ENCODE data around the gene FRAS1. TPM values are rescaled to one million over a fixed set of nuclear protein-coding genes. Genes with fewer than 3 reads are reported as not detected.
"Not testable (repeated sequence)": the region's sequence is repeated elsewhere in the genome, so short reads cannot be mapped to it uniquely, and the experiment has no call there.

Gene FRAS1
- total and polyA plus RNA-seq, 2 donors (not counting 3 experiments of a cell fraction or from before 2014, with no cell fraction given), result 1.4 to 3.6 TPM

DNA sequence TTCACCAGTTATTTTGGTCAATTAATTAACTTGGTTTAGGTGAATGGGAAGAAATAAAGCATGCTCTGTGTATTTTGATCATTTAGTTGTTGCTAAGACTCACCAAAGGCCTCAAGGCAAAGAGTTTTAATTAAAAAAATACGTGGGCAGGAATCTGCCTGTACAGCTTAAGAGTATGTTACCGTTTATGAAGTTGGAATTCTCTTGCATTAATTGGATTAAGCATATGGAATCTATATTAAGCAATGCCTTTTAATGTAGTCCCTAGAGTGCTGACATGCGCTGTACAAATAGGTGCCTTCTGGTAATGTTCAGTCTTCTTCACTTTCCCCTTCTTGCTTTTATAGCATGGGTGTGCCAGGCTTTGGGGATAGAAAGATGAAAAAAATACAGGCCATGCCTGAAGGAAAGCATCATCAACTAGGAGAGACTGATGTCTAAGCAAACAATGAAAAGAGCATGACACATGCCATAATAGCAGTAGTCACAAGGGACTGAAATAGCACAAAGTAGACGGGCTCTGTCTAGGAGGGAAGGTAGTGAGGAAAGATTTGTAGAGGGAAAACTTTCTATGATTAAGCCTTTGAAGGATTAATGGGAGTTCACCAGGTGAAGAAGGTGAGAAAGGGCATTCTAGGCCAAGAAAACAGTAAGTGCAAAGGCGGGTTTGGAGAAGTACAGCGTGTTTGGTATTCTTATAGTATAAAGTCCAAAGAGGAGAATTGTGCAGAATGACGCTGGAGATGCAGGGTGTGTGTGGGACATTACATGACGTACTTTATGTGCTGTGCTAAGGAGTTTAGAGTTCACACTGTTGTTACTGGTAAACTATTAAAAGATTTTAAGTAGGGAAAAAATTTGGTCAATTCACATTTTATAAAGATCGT is 268.4 kb downstream of the FRAS1 start:
- H3K9me3 ChIP-seq (replicated peaks; ENCODE audit: control insufficient read depth, insufficient read depth, low read length), result no peaks in the 10 kb centered on the region
- CTCF ChIA-PET, result no interaction called here

DNA sequence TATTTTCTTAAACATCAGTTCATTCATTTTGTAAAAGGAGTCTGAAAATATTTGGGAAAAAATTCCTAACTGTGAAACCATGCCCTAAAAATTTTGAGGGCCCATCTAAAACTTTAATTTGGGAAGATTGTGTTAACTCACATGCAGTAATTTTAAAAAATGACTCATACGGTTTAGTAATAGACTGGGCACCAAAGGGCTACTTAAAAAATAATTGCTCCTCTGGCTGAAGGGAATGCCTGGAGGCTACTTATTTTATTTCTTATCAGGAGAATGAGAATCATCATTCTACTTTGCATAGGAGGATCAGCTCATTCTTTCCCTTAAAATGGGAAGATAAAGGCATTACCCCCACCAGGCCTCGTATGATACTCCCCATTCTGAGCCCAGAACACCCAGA is 271.5 kb downstream of the FRAS1 start:
- DNase-seq (ENCODE audit: low read depth, low spot score); BruUV-seq (replicated peaks); CTCF ChIA-PET; POLR2A ChIA-PET; H3K4me2 ChIP-seq (ENCODE audit: insufficient read depth, low read length); H3K27ac ChIP-seq (ENCODE audit: insufficient read depth, low read depth, low read length); H3K9me1 ChIP-seq (replicated peaks; ENCODE audit: control insufficient read depth, extremely low read depth, insufficient read depth, low read length); H3K36me3 ChIP-seq (ENCODE audit: control insufficient read depth in 2 of 2, extremely low read depth in 1 of 2, insufficient read depth in 2 of 2, low read length in 2 of 2); dilution Hi-C loops (cut with MboI; ENCODE audit: extremely low pct_ligation_motif_present, low sequenced_read_pairs); H3K27me3 ChIP-seq (ENCODE audit: control insufficient read depth in 2 of 2, insufficient read depth in 2 of 2, low read length in 2 of 2); H4K20me1 ChIP-seq (replicated peaks; ENCODE audit: control insufficient read depth, extremely low read depth, insufficient read depth, low read length); intact Hi-C loops (cut with micrococcal nuclease); H3K9me3 ChIP-seq (replicated peaks; ENCODE audit: control insufficient read depth, insufficient read depth, low read length); H3K9ac ChIP-seq (replicated peaks; ENCODE audit: extremely low read depth, insufficient read depth, low read length); H3K79me2 ChIP-seq (ENCODE audit: control insufficient read depth, insufficient read depth, low read length); FAIRE-seq; H2AFZ ChIP-seq (ENCODE audit: low read depth, low read length); H3K4me3 ChIP-seq (replicated peaks in 1 of 3; ENCODE audit: insufficient read depth in 1 of 3, low read depth in 1 of 3, low read length in 3 of 3); H3K4me1 ChIP-seq (ENCODE audit: control insufficient read depth, extremely low read depth, insufficient read depth, low read length): not testable (repeated sequence)

More for the DNA sequence above, 268.4 kb downstream of the FRAS1 start:
- Histone ChIP-seq H2AFZ (ENCODE audit: low read depth, low read length) (no peak overlapping the region), H3K9me1 (replicated peaks; ENCODE audit: control insufficient read depth, extremely low read depth, insufficient read depth, low read length) (no peaks in the 10 kb centered on the region), H3K4me2 (ENCODE audit: insufficient read depth, low read length) (no peak overlapping the region), H3K27me3 (ENCODE audit: control insufficient read depth in 2 of 2, insufficient read depth in 2 of 2, low read length in 2 of 2) (peaks cover 0 to 2% of the 10 kb centered on the region in 2 experiments), H3K79me2 (ENCODE audit: control insufficient read depth, insufficient read depth, low read length) (no peaks in the 10 kb centered on the region), H3K9ac (replicated peaks; ENCODE audit: extremely low read depth, insufficient read depth, low read length) (no peak overlapping the region), H3K4me3 (replicated peaks in 1 of 3; ENCODE audit: insufficient read depth in 1 of 3, low read depth in 1 of 3, low read length in 3 of 3) (no peak overlapping the region), H3K36me3 (ENCODE audit: control insufficient read depth in 2 of 2, extremely low read depth in 1 of 2, insufficient read depth in 2 of 2, low read length in 2 of 2) (no peaks in the 10 kb centered on the region), H3K27ac (ENCODE audit: insufficient read depth, low read depth, low read length) (no peak overlapping the region), H4K20me1 (replicated peaks; ENCODE audit: control insufficient read depth, extremely low read depth, insufficient read depth, low read length) (no peaks in the 10 kb centered on the region), H3K4me1 (ENCODE audit: control insufficient read depth, extremely low read depth, insufficient read depth, low read length) (no peaks in the 10 kb centered on the region)
- dilution Hi-C loops (cut with MboI; ENCODE audit: extremely low pct_ligation_motif_present, low sequenced_read_pairs) (no loop called here), intact Hi-C loops (cut with micrococcal nuclease) (no loop called here)
- FAIRE-seq (no peak), DNase-seq (ENCODE audit: low read depth, low spot score) (no peak)
- POLR2A ChIA-PET, result no interaction called here
- TF ChIP-seq EZH2 (IDR thresholded peaks at IDR 0.05; ENCODE audit: borderline replicate concordance, low read depth, low read length, severe bottlenecking), result no peak
- TF ChIP-seq POLR2AphosphoS5 (IDR thresholded peaks at IDR 0.05; ENCODE audit: insufficient read depth, low read depth, low read length), result no peak
- TF ChIP-seq, protein P1, sequence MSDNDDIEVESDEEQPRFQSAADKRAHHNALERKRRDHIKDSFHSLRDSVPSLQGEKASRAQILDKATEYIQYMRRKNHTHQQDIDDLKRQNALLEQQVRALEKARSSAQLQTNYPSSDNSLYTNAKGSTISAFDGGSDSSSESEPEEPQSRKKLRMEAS (IDR thresholded peaks at IDR 0.05; ENCODE audit: insufficient read depth, insufficient read length), result no peak
- TF ChIP-seq JUN (IDR thresholded peaks at IDR 0.05; ENCODE audit: borderline replicate concordance, insufficient read depth, insufficient read length, low read depth), result no peak
- TF ChIP-seq FOS (IDR thresholded peaks at IDR 0.05; ENCODE audit: borderline replicate concordance, insufficient read depth, low read length), result no peak
- TF ChIP-seq MYC (IDR thresholded peaks at IDR 0.05; ENCODE audit: low read depth, low read length), result no peak
- no peak for TF ChIP-seq GATA2 (IDR thresholded peaks at IDR 0.05; ENCODE audit: insufficient read depth, insufficient read length, low read depth, low read length)
- no peak for TF ChIP-seq POLR2A (IDR thresholded peaks at IDR 0.05; ENCODE audit: low read depth, low read length)
- TF ChIP-seq, protein P2, sequence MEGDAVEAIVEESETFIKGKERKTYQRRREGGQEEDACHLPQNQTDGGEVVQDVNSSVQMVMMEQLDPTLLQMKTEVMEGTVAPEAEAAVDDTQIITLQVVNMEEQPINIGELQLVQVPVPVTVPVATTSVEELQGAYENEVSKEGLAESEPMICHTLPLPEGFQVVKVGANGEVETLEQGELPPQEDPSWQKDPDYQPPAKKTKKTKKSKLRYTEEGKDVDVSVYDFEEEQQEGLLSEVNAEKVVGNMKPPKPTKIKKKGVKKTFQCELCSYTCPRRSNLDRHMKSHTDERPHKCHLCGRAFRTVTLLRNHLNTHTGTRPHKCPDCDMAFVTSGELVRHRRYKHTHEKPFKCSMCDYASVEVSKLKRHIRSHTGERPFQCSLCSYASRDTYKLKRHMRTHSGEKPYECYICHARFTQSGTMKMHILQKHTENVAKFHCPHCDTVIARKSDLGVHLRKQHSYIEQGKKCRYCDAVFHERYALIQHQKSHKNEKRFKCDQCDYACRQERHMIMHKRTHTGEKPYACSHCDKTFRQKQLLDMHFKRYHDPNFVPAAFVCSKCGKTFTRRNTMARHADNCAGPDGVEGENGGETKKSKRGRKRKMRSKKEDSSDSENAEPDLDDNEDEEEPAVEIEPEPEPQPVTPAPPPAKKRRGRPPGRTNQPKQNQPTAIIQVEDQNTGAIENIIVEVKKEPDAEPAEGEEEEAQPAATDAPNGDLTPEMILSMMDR (IDR thresholded peaks at IDR 0.05; ENCODE audit: extremely low read depth in 1 of 2, insufficient read depth in 1 of 2, low read depth in 1 of 2, low read length in 2 of 2), result no peak
- no TSS peak for BruUV-seq (replicated peaks)

Data from endothelial cell of umbilical vein (primary cell).